Tibial nerve (tissue), 4 donors: ENCODE data around the gene FMN2.

Experiments used
- CTCF ChIP-seq, 5 experiments: fragments of 200-600 bp in 3 of 5; fragments of 450-650 bp in 2 of 5; sonication (generic) in 3 of 5; IDR thresholded peaks; one replicate each; pipeline ENCODE4 v1.5.1; 2016 to 2019; ENCODE audit warnings: antibody characterized with exemption in 5 of 5, mild to moderate bottlenecking in 3 of 5, moderate library complexity in 2 of 5
- EP300 ChIP-seq, 2 donors: sonication (generic); formaldehyde crosslinking; IDR thresholded peaks; one replicate each; pipeline ENCODE4 v1.6.1; 2017; ENCODE audit warnings: antibody characterized with exemption in 2 of 2, mild to moderate bottlenecking in 1 of 2

GRCh38 chr1:240189386-240189989, 97.8 kb downstream of the FMN2 start:
- TF ChIP-seq CTCF (IDR thresholded peaks at IDR 0.05) = peak; percentile 59 to 73 (median 62)
- TF ChIP-seq EP300 (IDR thresholded peaks at IDR 0.05) = no peak
